GM10266 (cell line): ENCODE measurements around the gene ISG20L2.
A peak's percentile ranks its signal among the peaks of the same experiment; 100 is the strongest.

Experiments
- DNase-seq: peaks from one replicate; pipeline ENCODE4 v3.0.0; 2012; ENCODE audit errors: extremely low spot score
- TF ChIP-seq, protein P1 (sequence below): IDR thresholded peaks from 2 replicates; pipeline ENCODE4 v1.5.1; 2012; ENCODE audit warnings: mild to moderate bottlenecking, low read depth; ENCODE audit not compliant: control insufficient read depth, insufficient read depth; ENCODE audit errors: missing control alignments

ISG20L2 gene

DNA sequence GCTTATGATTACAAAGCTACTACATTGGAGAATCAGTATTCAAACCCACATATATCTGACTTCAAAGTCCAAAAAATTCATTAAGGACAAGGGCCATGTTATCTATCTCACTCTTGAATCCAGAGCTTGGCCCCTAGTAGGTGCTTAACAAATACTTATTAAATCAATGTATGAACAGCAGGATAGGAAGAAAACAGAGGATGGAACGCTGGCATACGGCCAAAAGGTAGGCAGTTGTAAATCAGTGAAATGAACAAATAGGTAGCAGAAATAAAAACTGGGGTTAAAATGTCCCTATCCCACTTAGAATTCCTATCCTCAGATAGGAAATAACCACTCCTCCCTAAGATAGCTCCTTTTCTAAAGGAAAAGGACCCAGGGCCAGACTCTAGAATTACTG lies 10.3 kb upstream of the ISG20L2 start:
- TF ChIP-seq, protein P1, sequence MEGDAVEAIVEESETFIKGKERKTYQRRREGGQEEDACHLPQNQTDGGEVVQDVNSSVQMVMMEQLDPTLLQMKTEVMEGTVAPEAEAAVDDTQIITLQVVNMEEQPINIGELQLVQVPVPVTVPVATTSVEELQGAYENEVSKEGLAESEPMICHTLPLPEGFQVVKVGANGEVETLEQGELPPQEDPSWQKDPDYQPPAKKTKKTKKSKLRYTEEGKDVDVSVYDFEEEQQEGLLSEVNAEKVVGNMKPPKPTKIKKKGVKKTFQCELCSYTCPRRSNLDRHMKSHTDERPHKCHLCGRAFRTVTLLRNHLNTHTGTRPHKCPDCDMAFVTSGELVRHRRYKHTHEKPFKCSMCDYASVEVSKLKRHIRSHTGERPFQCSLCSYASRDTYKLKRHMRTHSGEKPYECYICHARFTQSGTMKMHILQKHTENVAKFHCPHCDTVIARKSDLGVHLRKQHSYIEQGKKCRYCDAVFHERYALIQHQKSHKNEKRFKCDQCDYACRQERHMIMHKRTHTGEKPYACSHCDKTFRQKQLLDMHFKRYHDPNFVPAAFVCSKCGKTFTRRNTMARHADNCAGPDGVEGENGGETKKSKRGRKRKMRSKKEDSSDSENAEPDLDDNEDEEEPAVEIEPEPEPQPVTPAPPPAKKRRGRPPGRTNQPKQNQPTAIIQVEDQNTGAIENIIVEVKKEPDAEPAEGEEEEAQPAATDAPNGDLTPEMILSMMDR: no peak
- no peak for DNase-seq

DNA sequence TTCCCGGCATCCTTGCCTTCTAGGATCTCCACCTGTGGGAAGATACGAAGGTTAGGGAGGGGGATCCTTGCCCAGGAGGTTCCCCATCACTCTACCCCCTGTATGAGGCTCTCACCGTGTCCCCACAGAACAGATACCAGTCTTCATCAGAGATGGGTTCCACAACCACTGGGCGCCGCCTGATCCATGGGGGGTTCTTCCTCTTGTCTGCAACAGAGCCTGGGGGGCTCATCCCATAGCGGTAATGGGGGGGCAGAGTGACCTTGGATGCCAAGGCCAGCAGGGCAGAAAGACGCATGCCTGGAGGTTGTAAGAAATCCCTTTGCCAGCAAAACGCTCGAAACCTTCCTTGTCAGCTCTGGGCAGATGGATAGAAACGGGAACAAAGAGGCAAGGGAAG lies 9.8 kb upstream of the ISG20L2 start:
- DNase-seq: no peak
- TF ChIP-seq, protein P1: no peak

GRCh38 chr1:156733989-156734584 lies 5.5 kb upstream of the ISG20L2 start:
- TF ChIP-seq, protein P1: no peak
- DNase-seq: no peak

GRCh38 chr1:156727926-156728598 lies 504 bp downstream of the ISG20L2 start, which contains the start of gene METTL25B:
Gene METTL25B (plus strand): TSS chr1:156728469. CDS start chr1:156729105, 636 bp downstream.
- TF ChIP-seq, protein P1: no peak
- peak; percentile 76 for DNase-seq

DNA sequence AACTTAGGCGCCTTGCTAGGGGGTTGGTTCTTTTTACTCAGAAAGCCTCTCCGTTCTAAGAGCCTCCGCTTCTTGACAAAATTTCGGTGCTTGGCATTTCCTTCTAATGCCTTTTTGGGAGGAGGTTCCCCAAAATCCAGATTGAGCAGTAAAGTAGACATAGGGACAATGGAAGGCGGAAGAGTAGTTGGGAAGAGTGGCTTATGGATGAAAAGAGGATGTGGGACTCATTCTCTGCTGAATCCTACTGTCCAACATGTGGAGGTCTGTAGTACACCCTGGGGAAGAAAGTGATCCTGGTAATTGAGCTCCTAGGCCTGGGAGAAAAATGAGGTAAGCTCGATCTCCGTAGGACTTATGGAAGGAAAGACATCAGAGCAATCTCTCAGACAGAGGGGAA lies 1.1 kb downstream of the ISG20L2 start:
- TF ChIP-seq, protein P1: no peak
- no peak for DNase-seq

DNA sequence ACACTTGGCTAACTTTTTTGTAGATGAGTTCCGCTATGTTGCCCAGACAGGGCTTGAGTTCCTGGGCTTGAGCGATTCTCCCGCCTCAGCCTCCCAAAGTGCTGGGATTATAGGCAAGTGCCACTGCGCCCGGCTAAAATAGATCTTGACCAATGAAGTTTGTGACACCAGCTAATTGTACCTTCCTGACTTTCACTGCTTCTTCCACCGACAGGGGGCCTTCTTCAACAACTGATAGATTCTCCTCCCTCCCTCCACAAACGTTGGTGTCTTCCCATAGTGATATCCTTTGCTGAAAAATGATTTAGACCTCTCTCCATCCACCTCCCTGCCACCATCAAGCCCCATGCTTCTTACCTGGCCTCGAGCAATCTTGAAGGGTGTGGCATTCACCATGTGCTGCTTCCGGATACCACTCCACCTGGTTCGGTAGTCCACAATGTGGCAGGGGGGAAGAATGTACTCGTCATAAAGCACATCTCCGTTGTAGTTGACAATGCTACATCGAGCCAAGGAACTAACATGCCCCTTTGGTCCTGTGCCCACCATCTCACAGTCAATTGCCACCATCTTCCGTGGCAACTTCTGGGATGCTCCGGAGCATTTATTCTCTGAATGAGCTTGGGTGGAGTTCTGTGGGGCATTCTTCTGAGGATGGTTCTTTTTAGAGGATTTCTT lies 1.9 kb downstream of the ISG20L2 start:
- peak; percentile 77 for DNase-seq
- TF ChIP-seq, protein P1: peak; percentile 77
